Measurements from ENCODE around the gene DLGAP3. TPM values are rescaled to one million over a fixed set of nuclear protein-coding genes. Genes with fewer than 3 reads are reported as not detected.

Gene DLGAP3
- total and polyA plus RNA-seq, 2 of the 13 experiments (the other 11 are each of a cell fraction or from before 2014, with no cell fraction given), result 0.03 to 0.04 TPM

DNA sequence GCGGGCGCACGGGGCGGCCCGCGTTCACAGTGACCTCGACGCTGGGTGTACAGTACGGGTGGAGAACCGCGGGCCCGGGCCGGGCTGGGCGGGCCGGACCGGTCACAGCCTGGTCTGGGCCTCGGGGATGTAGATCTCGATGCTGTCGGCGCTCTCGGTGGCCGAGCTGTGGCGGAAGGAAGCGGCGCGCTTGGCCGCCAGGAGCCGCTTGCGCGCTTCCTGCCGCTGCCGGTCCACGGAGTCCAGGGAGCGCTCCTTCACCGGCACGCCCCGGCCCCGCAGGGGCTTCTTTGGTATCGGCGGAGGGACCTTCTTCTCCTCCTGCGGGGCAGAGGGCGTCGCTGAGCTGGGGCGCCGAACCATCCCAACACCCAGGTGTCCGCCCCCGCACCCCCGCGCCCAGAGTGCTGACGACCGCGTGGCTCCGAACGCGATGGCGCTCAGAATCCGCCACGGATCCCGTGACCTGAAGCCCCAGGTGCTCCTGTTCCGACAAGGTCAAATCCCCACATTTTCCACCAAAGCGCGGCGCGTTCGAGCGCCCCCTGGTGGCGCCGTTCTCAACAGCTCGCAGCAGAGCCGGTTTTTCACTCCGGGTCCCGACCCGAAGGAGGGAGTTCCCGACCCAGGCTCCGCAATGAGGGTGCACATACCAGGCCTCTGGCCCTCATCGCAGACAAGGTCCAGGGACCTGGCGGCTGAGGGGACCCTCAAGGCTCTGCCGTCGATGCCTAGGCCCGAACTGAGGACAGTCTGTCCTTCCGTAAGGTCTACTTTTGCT, 63.3 kb downstream of the DLGAP3 start (continued):
- TF ChIP-seq, protein P1, sequence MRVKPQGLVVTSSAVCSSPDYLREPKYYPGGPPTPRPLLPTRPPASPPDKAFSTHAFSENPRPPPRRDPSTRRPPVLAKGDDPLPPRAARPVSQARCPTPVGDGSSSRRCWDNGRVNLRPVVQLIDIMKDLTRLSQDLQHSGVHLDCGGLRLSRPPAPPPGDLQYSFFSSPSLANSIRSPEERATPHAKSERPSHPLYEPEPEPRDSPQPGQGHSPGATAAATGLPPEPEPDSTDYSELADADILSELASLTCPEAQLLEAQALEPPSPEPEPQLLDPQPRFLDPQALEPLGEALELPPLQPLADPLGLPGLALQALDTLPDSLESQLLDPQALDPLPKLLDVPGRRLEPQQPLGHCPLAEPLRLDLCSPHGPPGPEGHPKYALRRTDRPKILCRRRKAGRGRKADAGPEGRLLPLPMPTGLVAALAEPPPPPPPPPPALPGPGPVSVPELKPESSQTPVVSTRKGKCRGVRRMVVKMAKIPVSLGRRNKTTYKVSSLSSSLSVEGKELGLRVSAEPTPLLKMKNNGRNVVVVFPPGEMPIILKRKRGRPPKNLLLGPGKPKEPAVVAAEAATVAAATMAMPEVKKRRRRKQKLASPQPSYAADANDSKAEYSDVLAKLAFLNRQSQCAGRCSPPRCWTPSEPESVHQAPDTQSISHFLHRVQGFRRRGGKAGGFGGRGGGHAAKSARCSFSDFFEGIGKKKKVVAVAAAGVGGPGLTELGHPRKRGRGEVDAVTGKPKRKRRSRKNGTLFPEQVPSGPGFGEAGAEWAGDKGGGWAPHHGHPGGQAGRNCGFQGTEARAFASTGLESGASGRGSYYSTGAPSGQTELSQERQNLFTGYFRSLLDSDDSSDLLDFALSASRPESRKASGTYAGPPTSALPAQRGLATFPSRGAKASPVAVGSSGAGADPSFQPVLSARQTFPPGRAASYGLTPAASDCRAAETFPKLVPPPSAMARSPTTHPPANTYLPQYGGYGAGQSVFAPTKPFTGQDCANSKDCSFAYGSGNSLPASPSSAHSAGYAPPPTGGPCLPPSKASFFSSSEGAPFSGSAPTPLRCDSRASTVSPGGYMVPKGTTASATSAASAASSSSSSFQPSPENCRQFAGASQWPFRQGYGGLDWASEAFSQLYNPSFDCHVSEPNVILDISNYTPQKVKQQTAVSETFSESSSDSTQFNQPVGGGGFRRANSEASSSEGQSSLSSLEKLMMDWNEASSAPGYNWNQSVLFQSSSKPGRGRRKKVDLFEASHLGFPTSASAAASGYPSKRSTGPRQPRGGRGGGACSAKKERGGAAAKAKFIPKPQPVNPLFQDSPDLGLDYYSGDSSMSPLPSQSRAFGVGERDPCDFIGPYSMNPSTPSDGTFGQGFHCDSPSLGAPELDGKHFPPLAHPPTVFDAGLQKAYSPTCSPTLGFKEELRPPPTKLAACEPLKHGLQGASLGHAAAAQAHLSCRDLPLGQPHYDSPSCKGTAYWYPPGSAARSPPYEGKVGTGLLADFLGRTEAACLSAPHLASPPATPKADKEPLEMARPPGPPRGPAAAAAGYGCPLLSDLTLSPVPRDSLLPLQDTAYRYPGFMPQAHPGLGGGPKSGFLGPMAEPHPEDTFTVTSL (CRISPR knock-in tag; IDR thresholded peaks at IDR 0.05; ENCODE audit: borderline replicate concordance), result no peak
- TF ChIP-seq ZNF788 (CRISPR knock-in tag; IDR thresholded peaks at IDR 0.05; ENCODE audit: borderline replicate concordance) (no peak), TGIF2 (CRISPR knock-in tag; IDR thresholded peaks at IDR 0.05) (no peak), SATB2 (CRISPR knock-in tag; IDR thresholded peaks at IDR 0.05) (no peak), NFRKB (IDR thresholded peaks at IDR 0.05) (no peak), RBAK (CRISPR knock-in tag; IDR thresholded peaks at IDR 0.05) (no peak), NCOA2 (CRISPR knock-in tag; IDR thresholded peaks at IDR 0.05) (no peak), ATM (IDR thresholded peaks at IDR 0.05; ENCODE audit: borderline replicate concordance) (no peak), KLF9 (CRISPR knock-in tag; IDR thresholded peaks at IDR 0.05; ENCODE audit: low read depth) (no peak), GTF3A (CRISPR knock-in tag; conservative IDR thresholded peaks at IDR 0.05) (no peak), ZNF451 (CRISPR knock-in tag; IDR thresholded peaks at IDR 0.05) (no peak), YEATS4 (CRISPR knock-in tag; IDR thresholded peaks at IDR 0.05; ENCODE audit: borderline replicate concordance) (peak; percentile 67; the same call in 1 of the 2 replicates), GPN1 (CRISPR knock-in tag; IDR thresholded peaks at IDR 0.05; ENCODE audit: borderline replicate concordance) (no peak), GATA4 (IDR thresholded peaks at IDR 0.05; ENCODE audit: borderline replicate concordance, low read depth) (no peak), HOXA7 (CRISPR knock-in tag; IDR thresholded peaks at IDR 0.05) (no peak), ZNF124 (CRISPR knock-in tag; IDR thresholded peaks at IDR 0.05) (no peak)
- TF ChIP-seq, protein P2, sequence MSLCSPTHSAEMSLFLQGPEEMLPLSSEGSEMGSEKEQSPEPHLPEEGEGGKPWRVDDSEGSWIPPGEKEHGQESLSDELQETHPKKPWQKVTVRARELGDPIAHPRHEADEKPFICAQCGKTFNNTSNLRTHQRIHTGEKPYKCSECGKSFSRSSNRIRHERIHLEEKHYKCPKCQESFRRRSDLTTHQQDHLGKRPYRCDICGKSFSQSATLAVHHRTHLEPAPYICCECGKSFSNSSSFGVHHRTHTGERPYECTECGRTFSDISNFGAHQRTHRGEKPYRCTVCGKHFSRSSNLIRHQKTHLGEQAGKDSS (CRISPR knock-in tag; IDR thresholded peaks at IDR 0.05; ENCODE audit: borderline replicate concordance, low read depth), result no peak
- TF ChIP-seq, protein P3, sequence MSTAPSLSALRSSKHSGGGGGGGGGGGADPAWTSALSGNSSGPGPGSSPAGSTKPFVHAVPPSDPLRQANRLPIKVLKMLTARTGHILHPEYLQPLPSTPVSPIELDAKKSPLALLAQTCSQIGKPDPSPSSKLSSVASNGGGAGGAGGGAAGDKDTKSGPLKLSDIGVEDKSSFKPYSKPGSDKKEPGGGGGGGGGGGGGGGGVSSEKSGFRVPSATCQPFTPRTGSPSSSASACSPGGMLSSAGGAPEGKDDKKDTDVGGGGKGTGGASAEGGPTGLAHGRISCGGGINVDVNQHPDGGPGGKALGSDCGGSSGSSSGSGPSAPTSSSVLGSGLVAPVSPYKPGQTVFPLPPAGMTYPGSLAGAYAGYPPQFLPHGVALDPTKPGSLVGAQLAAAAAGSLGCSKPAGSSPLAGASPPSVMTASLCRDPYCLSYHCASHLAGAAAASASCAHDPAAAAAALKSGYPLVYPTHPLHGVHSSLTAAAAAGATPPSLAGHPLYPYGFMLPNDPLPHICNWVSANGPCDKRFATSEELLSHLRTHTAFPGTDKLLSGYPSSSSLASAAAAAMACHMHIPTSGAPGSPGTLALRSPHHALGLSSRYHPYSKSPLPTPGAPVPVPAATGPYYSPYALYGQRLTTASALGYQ (CRISPR knock-in tag; IDR thresholded peaks at IDR 0.05), result no peak
- TF ChIP-seq, protein P4, sequence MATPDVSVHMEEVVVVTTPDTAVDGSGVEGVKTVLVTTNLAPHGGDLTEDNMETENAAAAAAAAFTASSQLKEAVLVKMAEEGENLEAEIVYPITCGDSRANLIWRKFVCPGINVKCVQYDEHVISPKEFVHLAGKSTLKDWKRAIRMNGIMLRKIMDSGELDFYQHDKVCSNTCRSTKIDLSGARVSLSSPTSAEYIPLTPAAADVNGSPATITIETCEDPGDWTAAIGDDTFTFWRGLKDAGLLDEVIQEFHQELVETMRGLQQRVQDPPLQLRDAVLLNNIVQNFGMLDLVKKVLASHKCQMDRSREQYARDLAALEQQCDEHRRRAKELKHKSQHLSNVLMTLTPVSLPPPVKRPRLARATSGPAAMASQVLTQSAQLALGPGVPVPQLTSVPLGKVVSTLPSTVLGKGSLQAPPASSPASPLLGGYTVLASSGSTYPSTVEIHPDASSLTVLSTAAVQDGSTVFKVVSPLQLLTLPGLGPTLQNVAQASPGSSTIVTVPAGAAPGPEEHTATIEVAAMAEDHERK (CRISPR knock-in tag; IDR thresholded peaks at IDR 0.05; ENCODE audit: low read depth), result no peak
- TF ChIP-seq, protein P5, sequence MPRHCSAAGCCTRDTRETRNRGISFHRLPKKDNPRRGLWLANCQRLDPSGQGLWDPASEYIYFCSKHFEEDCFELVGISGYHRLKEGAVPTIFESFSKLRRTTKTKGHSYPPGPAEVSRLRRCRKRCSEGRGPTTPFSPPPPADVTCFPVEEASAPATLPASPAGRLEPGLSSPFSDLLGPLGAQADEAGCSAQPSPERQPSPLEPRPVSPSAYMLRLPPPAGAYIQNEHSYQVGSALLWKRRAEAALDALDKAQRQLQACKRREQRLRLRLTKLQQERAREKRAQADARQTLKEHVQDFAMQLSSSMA (CRISPR knock-in tag; IDR thresholded peaks at IDR 0.05), result no peak

Data from HepG2 (cell line).